Loucy (cell line): ENCODE data around the gene CCM2.

ENCODE experiments used
- CTCF ChIP-seq: fragments of 200-600 bp; sonication (generic); conservative IDR thresholded peaks from 2 replicates; pipeline ENCODE4 v1.5.1; 2014; ENCODE audit warnings: mild to moderate bottlenecking, antibody characterized with exemption, low read length
- EZH2phosphoT487 ChIP-seq: fragments of 200-600 bp; IDR thresholded peaks from 2 replicates; pipeline ENCODE4 v1.6.1; 2018; ENCODE audit warnings: antibody characterized with exemption, mild to moderate bottlenecking, moderate library complexity, borderline replicate concordance

- TF ChIP-seq CTCF = no peak
- TF ChIP-seq EZH2phosphoT487 = no peak
These were observed 52.0 kb downstream of the CCM2 start for GRCh38 chr7:45052011-45052410.
